Ascending aorta (tissue), 2 donors: ENCODE data around the gene CIDEC. TPM values are rescaled to one million over a fixed set of nuclear protein-coding genes. Genes with fewer than 3 reads are reported as not detected.

Source experiments
- DNase-seq, 2 donors: peaks; one replicate each; pipeline ENCODE4 v3.0.0-alpha.2; 2019; ENCODE audit warnings: low spot score in 2 of 2
- H3K27ac ChIP-seq, 2 donors: fragments of 200-600 bp; sonication (generic); one replicate each; pipeline ENCODE4 v1.5.1; 2016 to 2017; ENCODE audit warnings: mild to moderate bottlenecking in 1 of 2
- H3K27me3 ChIP-seq: fragments of 200-600 bp; sonication (generic); one replicate; pipeline ENCODE4 v1.5.1; 2017
- H3K36me3 ChIP-seq, 2 donors: fragments of 200-600 bp; sonication (generic); one replicate each; pipeline ENCODE4 v1.5.1; 2016
- H3K4me1 ChIP-seq, 2 donors: fragments of 200-600 bp; sonication (generic); one replicate each; pipeline ENCODE4 v1.5.1; 2016 to 2017; ENCODE audit warnings: mild to moderate bottlenecking in 1 of 2
- H3K4me3 ChIP-seq, 2 donors: fragments of 200-600 bp; sonication (generic); one replicate each; pipeline ENCODE4 v1.5.1; 2016 to 2017; ENCODE audit warnings: mild to moderate bottlenecking in 1 of 2
- H3K9me3 ChIP-seq, 2 donors: fragments of 200-600 bp; sonication (generic); one replicate each; pipeline ENCODE4 v1.5.1; 2016
- CTCF ChIP-seq, 3 experiments: fragments of 200-600 bp in 2 of 3; fragments of 450-650 bp in 1 of 3; sonication (generic) in 2 of 3; IDR thresholded peaks; one replicate each; pipeline ENCODE4 v1.5.1; 2016 to 2019; ENCODE audit warnings: antibody characterized with exemption in 3 of 3, mild to moderate bottlenecking in 1 of 3, moderate library complexity in 1 of 3
- intact Hi-C: fragments of 100-400 bp; cut with DNase I; formaldehyde crosslinking; loops from one replicate; pipeline ENCODE4 v1.15.1; 2023
- total RNA-seq: library from RNA; depleted of rRNA; stranded (reverse); fragments of >200 nt; gene quantifications from one replicate; pipeline ENCODE4 v1.1.0, GENCODE V29; 2016

The CIDEC gene
- total RNA-seq, 1 donor from 2014 or later, result 29.9 TPM

- Histone ChIP-seq H3K4me3 (no peak overlapping the region), H3K4me1 (peaks cover 0 to 13% of the 10 kb centered on the region in 2 donors), H3K27me3 (no peaks in the 10 kb centered on the region), H3K27ac (peak overlapping the region; percentile 19 to 36), H3K9me3 (no peaks in the 10 kb centered on the region), H3K36me3 (peaks cover 0 to 12% of the 10 kb centered on the region in 2 donors)
- DNase-seq, result no peak
- no peak for TF ChIP-seq CTCF (IDR thresholded peaks at IDR 0.05)
- intact Hi-C loops, result no loop called here
Measured at GRCh38 chr3:9893739-9894138, 13.7 kb upstream of the CIDEC start.

- no peak for DNase-seq
- intact Hi-C loops, result loop anchor here (2.0 kb wide), 3 partner anchors 24 to 42 kb away; partner anchors contain the start of genes CRELD1 and IL17RC
- H3K4me1 ChIP-seq, result peaks cover 0 to 7% of the 10 kb centered on the region in 2 donors
- H3K27ac ChIP-seq, result peak overlapping the region; percentile 93 to 98
- H3K4me3 ChIP-seq, result peak overlapping the region; percentile 90 to 98
- H3K27me3 ChIP-seq, result no peaks in the 10 kb centered on the region
- peaks cover 0 to 12% of the 10 kb centered on the region in 2 donors for H3K36me3 ChIP-seq
- no peaks in the 10 kb centered on the region for H3K9me3 ChIP-seq
- no peak for TF ChIP-seq CTCF (IDR thresholded peaks at IDR 0.05)
Measured at GRCh38 chr3:9891072-9891622, 11.1 kb upstream of the CIDEC start.

- H3K27me3 ChIP-seq, result no peaks in the 10 kb centered on the region
- H3K27ac ChIP-seq, result peak within 1 kb of the TSS; percentile 93 to 98
- intact Hi-C loops, result loop anchor here (1.0 to 2.0 kb wide), 6 partner anchors 24 to 159 kb away; partner anchors contain the start of genes BRPF1, CRELD1 and IL17RC
- peak within 1 kb of the TSS; percentile 90 to 98 for H3K4me3 ChIP-seq
- H3K36me3 ChIP-seq, result peaks cover 0 to 12% of the 10 kb centered on the region in 2 donors
- TF ChIP-seq CTCF (IDR thresholded peaks at IDR 0.05), result no peak
- peak; percentile 46 to 93 for DNase-seq
- no peaks in the 10 kb centered on the region for H3K9me3 ChIP-seq
- peaks cover 0 to 7% of the 10 kb centered on the region in 2 donors for H3K4me1 ChIP-seq
Measured at GRCh38 chr3:9890249-9891071, 10.4 kb upstream of the CIDEC start, which contains the start of gene JAGN1. Gene JAGN1, plus strand, starts transcription at chr3:9890610. Its CDS starts 113 bp downstream, at chr3:9890723.

GRCh38 chr3:9889405-9889804, 9.4 kb upstream of the CIDEC start:
- H3K4me3 ChIP-seq, result no peak overlapping the region
- intact Hi-C loops, result no loop called here
- no peaks in the 10 kb centered on the region for H3K27me3 ChIP-seq
- no peak for TF ChIP-seq CTCF (IDR thresholded peaks at IDR 0.05)
- peaks cover 0 to 12% of the 10 kb centered on the region in 2 donors for H3K36me3 ChIP-seq
- no peaks in the 10 kb centered on the region for H3K9me3 ChIP-seq
- peak overlapping the region in 1 of 2 donors; percentile 98 for H3K27ac ChIP-seq
- no peak for DNase-seq
- H3K4me1 ChIP-seq, result peaks cover 0 to 7% of the 10 kb centered on the region in 2 donors

- H3K27ac ChIP-seq, result no peak overlapping the region
- no peaks in the 10 kb centered on the region for H3K27me3 ChIP-seq
- no peak overlapping the region for H3K4me3 ChIP-seq
- intact Hi-C loops, result no loop called here
- DNase-seq, result no peak
- TF ChIP-seq CTCF (IDR thresholded peaks at IDR 0.05), result no peak
- no peaks in the 10 kb centered on the region for H3K9me3 ChIP-seq
- H3K4me1 ChIP-seq, result peaks cover 0 to 7% of the 10 kb centered on the region in 2 donors
- peaks cover 0 to 9% of the 10 kb centered on the region in 2 donors for H3K36me3 ChIP-seq
Measured at GRCh38 chr3:9888540-9888939, 8.5 kb upstream of the CIDEC start.
